ENCODE data around the gene GH2. TPM values are rescaled to one million over a fixed set of nuclear protein-coding genes. Genes with fewer than 3 reads are reported as not detected.

The GH2 gene
- polyA plus RNA-seq, 1 donor from 2014 or later = not detected

- Histone ChIP-seq H3K4me3 (ENCODE audit: low read length) (no peak overlapping the region), H3K27me3 (ENCODE audit: insufficient read depth, low read depth, low read length) (no peaks in the 10 kb centered on the region), H3K9me3 (ENCODE audit: low read length) (no peaks in the 10 kb centered on the region), H4K20me1 (ENCODE audit: insufficient read depth) (no peaks in the 10 kb centered on the region), H3K9me2 (ENCODE audit: insufficient read depth, low read length) (no peaks in the 10 kb centered on the region), H3K27ac (ENCODE audit: low read length) (no peak overlapping the region), H3K4me2 (ENCODE audit: low read length) (no peak overlapping the region), H3K36me3 (ENCODE audit: insufficient read depth, low read length) (no peaks in the 10 kb centered on the region), H2AFZ (ENCODE audit: low read depth, low read length) (no peak overlapping the region), H3K9ac (ENCODE audit: low read length) (no peak overlapping the region), H3K79me2 (replicated peaks; ENCODE audit: insufficient read depth, low read length) (peaks cover 4% of the 10 kb centered on the region), H3F3A (ENCODE audit: insufficient read depth, low read length, poor library complexity, severe bottlenecking) (no peaks in the 10 kb centered on the region)
- TF ChIP-seq, protein P1, sequence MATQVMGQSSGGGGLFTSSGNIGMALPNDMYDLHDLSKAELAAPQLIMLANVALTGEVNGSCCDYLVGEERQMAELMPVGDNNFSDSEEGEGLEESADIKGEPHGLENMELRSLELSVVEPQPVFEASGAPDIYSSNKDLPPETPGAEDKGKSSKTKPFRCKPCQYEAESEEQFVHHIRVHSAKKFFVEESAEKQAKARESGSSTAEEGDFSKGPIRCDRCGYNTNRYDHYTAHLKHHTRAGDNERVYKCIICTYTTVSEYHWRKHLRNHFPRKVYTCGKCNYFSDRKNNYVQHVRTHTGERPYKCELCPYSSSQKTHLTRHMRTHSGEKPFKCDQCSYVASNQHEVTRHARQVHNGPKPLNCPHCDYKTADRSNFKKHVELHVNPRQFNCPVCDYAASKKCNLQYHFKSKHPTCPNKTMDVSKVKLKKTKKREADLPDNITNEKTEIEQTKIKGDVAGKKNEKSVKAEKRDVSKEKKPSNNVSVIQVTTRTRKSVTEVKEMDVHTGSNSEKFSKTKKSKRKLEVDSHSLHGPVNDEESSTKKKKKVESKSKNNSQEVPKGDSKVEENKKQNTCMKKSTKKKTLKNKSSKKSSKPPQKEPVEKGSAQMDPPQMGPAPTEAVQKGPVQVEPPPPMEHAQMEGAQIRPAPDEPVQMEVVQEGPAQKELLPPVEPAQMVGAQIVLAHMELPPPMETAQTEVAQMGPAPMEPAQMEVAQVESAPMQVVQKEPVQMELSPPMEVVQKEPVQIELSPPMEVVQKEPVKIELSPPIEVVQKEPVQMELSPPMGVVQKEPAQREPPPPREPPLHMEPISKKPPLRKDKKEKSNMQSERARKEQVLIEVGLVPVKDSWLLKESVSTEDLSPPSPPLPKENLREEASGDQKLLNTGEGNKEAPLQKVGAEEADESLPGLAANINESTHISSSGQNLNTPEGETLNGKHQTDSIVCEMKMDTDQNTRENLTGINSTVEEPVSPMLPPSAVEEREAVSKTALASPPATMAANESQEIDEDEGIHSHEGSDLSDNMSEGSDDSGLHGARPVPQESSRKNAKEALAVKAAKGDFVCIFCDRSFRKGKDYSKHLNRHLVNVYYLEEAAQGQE (IDR thresholded peaks at IDR 0.05; ENCODE audit: borderline replicate concordance) = no peak
- TF ChIP-seq, protein P2, sequence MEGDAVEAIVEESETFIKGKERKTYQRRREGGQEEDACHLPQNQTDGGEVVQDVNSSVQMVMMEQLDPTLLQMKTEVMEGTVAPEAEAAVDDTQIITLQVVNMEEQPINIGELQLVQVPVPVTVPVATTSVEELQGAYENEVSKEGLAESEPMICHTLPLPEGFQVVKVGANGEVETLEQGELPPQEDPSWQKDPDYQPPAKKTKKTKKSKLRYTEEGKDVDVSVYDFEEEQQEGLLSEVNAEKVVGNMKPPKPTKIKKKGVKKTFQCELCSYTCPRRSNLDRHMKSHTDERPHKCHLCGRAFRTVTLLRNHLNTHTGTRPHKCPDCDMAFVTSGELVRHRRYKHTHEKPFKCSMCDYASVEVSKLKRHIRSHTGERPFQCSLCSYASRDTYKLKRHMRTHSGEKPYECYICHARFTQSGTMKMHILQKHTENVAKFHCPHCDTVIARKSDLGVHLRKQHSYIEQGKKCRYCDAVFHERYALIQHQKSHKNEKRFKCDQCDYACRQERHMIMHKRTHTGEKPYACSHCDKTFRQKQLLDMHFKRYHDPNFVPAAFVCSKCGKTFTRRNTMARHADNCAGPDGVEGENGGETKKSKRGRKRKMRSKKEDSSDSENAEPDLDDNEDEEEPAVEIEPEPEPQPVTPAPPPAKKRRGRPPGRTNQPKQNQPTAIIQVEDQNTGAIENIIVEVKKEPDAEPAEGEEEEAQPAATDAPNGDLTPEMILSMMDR (IDR thresholded peaks at IDR 0.05; ENCODE audit: poor library complexity, severe bottlenecking) = peak; percentile 2
Observed at GRCh38 chr17:63835167-63835720, 46.5 kb downstream of the GH2 start.

DNA sequence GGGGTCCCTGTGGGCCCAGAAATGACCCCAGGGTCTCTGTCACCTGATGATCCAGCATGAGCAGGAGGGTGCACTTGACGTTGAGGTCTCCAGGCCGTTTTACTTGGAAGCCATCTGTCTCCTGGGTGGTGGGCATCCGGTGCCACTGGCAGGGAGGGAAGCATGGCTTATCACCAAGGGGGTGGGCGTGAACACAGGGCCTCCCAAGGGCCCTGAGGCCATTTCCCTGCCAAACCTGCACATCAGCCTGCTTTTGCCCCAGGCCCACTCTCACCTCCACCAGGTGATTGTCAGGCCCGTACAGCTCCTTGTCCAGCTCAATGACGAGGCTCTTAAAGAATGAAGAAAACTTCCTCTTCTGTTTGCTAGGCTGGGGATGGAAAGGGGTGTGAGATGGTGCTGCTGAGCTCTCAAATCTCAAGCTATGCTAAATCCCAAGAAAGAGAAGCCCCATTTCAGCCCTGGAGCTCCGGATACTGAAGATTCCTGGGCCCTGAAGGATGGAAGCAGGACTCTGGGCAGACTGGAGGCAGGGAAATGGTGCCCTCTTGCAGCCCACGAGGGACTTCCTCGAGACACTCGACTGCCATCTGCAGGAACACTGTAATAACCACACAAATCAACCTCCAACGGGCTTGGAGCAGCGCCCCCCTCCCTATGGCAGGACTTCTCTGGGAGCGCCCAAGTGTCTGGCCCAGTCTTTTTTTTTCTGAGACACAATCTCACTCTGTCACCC is 47.1 kb downstream of the GH2 start:
- Histone ChIP-seq H3K27ac (ENCODE audit: low read length) (no peak overlapping the region), H3K79me2 (replicated peaks; ENCODE audit: insufficient read depth, low read length) (peaks cover 1% of the 10 kb centered on the region), H3K36me3 (ENCODE audit: insufficient read depth, low read length) (no peaks in the 10 kb centered on the region), H3K27me3 (ENCODE audit: insufficient read depth, low read depth, low read length) (no peaks in the 10 kb centered on the region), H4K20me1 (ENCODE audit: insufficient read depth) (no peaks in the 10 kb centered on the region), H3K4me2 (ENCODE audit: low read length) (no peak overlapping the region), H3K4me3 (ENCODE audit: low read length) (no peak overlapping the region), H3K9ac (ENCODE audit: low read length) (no peak overlapping the region), H3F3A (ENCODE audit: insufficient read depth, low read length, poor library complexity, severe bottlenecking) (no peaks in the 10 kb centered on the region), H3K9me3 (ENCODE audit: low read length) (no peaks in the 10 kb centered on the region), H3K9me2 (ENCODE audit: insufficient read depth, low read length) (no peaks in the 10 kb centered on the region), H2AFZ (ENCODE audit: low read depth, low read length) (no peak overlapping the region)
- TF ChIP-seq EP300 (conservative IDR thresholded peaks at IDR 0.05; ENCODE audit: poor library complexity, severe bottlenecking) = no peak
- TF ChIP-seq, protein P2 (IDR thresholded peaks at IDR 0.05; ENCODE audit: poor library complexity, severe bottlenecking) = peak; percentile 42

All from neural cell (in vitro differentiated cells).